ENCODE measurements around the gene CACNA1C.

The CACNA1C gene

DNA sequence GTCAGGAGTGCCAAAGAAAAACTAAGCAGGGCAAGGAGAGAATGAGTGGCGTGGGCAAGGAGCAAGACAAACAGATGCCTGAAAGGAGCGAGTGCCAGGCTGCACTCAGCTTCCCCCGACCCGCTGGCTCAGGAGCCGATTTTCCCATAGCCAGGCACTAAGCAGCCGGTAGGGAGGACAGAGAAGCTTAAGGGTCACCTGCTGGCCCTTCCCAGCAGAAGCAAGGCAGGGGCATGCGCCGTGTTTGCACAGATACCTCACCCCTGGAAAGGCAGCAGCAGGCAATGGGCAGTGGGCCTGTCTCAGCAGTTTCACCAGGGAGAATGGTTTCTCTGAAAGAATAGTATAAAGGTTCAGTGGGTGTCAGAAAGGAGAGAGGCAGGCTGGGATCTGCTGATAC is 637.1 kb downstream of the CACNA1C start:
- in situ Hi-C loops (cut with MboI; ENCODE audit: low sequenced_read_pairs), result no loop called here

GRCh38 chr12:2690348-2691005 is 637.7 kb downstream of the CACNA1C start:
- in situ Hi-C loops (cut with MboI; ENCODE audit: low sequenced_read_pairs), result no loop called here

DNA sequence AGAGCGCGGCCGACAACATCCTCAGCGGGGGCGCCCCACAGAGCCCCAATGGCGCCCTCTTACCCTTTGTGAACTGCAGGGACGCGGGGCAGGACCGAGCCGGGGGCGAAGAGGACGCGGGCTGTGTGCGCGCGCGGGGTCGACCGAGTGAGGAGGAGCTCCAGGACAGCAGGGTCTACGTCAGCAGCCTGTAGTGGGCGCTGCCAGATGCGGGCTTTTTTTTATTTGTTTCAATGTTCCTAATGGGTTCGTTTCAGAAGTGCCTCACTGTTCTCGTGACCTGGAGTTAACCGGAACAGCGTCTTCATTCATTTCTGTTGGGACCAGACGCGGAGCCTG is 638.2 kb downstream of the CACNA1C start:
- in situ Hi-C loops (cut with MboI; ENCODE audit: low sequenced_read_pairs), result no loop called here

DNA sequence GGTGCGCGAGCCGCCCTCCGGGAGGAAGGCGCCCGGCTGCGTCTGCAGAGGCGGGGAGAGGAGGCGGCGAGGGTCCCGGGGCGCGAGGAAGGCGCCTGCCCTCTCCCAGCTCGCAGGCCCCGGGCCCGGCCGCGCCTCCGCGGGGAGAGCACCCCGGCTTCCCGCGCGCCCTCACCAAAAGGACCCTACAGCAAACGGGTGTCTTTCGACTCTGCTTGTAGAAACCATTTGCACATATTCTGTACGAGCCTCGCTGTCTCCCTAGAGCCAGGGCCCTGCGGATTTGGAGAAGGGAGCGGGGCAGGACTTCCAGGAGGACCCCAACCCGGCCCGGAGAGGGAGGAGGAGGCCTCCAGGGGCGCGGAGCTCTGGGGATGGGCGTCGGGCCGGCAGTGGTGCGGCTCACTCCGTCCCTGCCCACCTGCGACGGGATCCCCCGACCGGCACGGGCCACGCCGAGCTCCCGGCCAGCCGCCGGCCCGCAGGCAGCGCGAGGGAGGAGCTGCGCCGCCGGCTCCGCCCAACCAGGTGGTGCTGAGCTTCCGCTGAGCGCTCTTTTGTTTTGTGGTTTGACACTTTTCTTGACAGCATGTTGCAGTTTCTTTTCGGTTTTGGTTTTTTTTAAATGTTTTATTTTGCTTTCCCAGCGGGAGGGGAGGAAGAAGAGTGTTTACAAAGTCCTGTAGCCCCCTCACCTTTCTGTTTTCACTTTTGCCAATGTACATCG is 638.7 kb downstream of the CACNA1C start:
- in situ Hi-C loops (cut with MboI; ENCODE audit: low sequenced_read_pairs), result no loop called here

DNA sequence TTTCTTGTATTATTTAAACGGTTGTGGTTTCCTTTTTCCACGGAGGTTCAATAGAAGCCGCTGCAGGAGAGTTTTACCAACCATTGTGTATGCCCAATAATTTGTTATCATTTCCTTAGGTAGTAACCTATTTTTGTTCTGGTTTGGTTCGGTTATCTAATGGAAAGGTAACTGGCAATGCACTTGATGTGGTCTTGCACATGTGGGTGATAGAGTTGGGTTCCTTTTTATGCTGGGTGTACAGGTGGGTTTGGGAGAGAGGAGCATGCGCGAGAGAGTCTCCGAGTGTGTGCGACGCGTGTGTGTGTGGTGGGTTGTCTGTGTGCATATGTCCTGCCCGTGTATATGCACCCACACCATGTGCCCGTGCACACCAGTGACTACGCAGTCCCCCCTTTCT is 639.3 kb downstream of the CACNA1C start:
- in situ Hi-C loops (cut with MboI; ENCODE audit: low sequenced_read_pairs), result no loop called here

GRCh38 chr12:2693244-2693860 is 640.6 kb downstream of the CACNA1C start:
- in situ Hi-C loops (cut with MboI; ENCODE audit: low sequenced_read_pairs), result no loop called here

- in situ Hi-C loops (cut with MboI; ENCODE audit: low sequenced_read_pairs), result no loop called here
Observed at GRCh38 chr12:2693980-2694610, 641.3 kb downstream of the CACNA1C start.

DNA sequence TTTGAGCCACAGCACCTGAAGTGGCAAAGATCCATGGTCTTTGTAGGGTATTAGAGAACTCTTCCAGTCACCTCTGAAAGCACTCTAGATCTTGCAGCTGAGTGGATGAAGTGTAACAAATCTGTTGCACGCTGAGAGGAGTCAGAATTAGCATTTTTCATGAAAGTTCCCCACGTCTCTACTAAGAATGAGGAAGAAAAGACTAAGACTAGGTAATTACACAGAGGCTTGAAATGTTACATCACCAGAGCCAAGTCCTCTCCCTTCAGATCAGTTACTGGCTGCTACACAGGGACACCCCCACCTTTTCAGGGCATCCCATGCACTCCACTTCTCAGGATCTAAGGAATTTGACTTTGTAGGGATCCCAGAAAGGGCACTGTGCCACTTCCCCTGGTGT is 643.3 kb downstream of the CACNA1C start:
- in situ Hi-C loops (cut with MboI; ENCODE audit: low sequenced_read_pairs), result no loop called here

- in situ Hi-C loops (cut with MboI; ENCODE audit: low sequenced_read_pairs), result no loop called here
Observed at GRCh38 chr12:2697057-2697800, 644.4 kb downstream of the CACNA1C start.

DNA sequence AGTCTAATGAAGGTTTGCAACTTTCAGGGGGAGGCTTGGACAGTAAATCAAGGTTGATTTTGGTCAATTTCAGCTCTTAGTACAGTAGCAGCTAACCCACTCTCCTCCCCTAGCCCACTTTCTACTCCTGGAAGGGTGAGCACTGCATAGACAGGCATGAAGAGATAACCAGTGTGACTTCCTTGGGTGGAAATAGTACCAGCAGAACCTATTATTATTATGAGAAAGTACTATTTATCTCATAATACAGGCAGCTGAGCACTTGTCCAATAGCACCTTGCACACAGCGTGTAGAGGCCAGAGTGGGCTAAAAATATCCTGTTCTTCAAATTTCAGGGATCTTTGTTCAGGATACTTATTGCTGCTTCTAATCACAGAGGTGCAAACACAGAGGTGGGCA is 645.8 kb downstream of the CACNA1C start:
- in situ Hi-C loops (cut with MboI; ENCODE audit: low sequenced_read_pairs), result no loop called here

DNA sequence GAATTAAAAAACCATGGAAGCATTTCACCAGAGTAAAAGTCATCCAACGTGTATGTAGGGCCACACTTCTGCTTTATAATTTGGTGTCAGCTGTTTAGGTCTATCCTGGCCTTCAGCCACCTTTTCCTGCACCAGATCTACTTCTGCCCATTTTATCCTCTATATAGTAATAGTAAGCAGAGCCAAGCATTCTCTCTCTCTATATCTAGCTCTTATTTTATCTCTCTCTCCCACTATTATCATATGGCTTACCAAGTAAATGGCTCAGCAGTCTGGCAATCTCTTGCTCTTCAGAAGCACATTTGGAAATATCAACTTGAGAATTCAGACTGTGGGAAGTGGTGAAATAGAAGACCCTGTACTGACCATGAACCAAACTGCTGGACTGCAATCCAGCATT is 657.9 kb downstream of the CACNA1C start:
- in situ Hi-C loops (cut with MboI; ENCODE audit: low sequenced_read_pairs), result no loop called here

GRCh38 chr12:2719392-2719791 is 666.6 kb downstream of the CACNA1C start:
- in situ Hi-C loops (cut with MboI; ENCODE audit: low sequenced_read_pairs), result no loop called here

- in situ Hi-C loops (cut with MboI; ENCODE audit: low sequenced_read_pairs), result no loop called here
Observed at GRCh38 chr12:2722806-2723205, 670.0 kb downstream of the CACNA1C start.

GRCh38 chr12:2732290-2732689 is 679.5 kb downstream of the CACNA1C start:
- in situ Hi-C loops (cut with MboI; ENCODE audit: low sequenced_read_pairs), result no loop called here

GRCh38 chr12:2733493-2734355 is 680.9 kb downstream of the CACNA1C start:
- in situ Hi-C loops (cut with MboI; ENCODE audit: low sequenced_read_pairs), result no loop called here

- in situ Hi-C loops (cut with MboI; ENCODE audit: low sequenced_read_pairs), result no loop called here
Observed at GRCh38 chr12:2735432-2735831, 682.6 kb downstream of the CACNA1C start.

- in situ Hi-C loops (cut with MboI; ENCODE audit: low sequenced_read_pairs), result no loop called here
Observed at GRCh38 chr12:2737656-2738241, 685.0 kb downstream of the CACNA1C start.

DNA sequence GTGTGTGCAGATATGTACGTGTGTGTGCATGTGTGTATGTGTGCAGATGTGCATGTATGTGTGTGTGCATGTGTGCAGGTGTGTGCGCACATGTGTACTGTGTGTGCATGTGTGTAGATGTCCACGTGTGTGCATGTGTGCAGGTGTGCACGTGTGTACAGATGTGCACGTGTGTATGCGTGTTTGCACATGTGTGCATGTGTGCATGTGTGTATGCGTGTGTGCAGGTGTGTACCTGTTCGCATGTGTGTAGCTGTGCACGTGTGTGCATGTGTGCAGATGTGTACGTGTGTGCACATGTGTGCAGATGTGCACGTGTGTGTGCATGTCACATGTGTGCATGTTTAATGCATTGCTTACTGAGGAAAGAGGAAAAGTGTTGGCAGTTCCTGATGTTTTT is 686.3 kb downstream of the CACNA1C start:
- in situ Hi-C loops (cut with MboI; ENCODE audit: low sequenced_read_pairs), result no loop called here

GRCh38 chr12:2739832-2740641 is 687.2 kb downstream of the CACNA1C start:
- in situ Hi-C loops (cut with MboI; ENCODE audit: low sequenced_read_pairs), result no loop called here

Measured in HL-60/S4 treated with phorbol 12-myristate 13-acetate at 8.2 ng/mL for 4 days and 3 days (cell line).